HG02938 (cell line): Measurements from ENCODE around the gene RBMS1.

Experiments used
- ATAC-seq: cut with Tn5 transposase; IDR thresholded peaks from one replicate; pipeline ENCODE4 v1.9.1; 2021; ENCODE audit warnings: mild to moderate bottlenecking, moderate library complexity; ENCODE audit not compliant: unreplicated experiment

RBMS1 gene

GRCh38 chr2:160232905-160233475 is 260.6 kb downstream of the RBMS1 start:
- ATAC-seq = no peak

- no peak for ATAC-seq
Observed at GRCh38 chr2:160229591-160229990, 264.0 kb downstream of the RBMS1 start.

GRCh38 chr2:160228141-160228917 is 265.3 kb downstream of the RBMS1 start:
- ATAC-seq = no peak

- ATAC-seq = no peak
Observed at GRCh38 chr2:160227293-160227915, 266.2 kb downstream of the RBMS1 start.

GRCh38 chr2:160226367-160226766 is 267.2 kb downstream of the RBMS1 start:
- no peak for ATAC-seq

- no peak for ATAC-seq
Observed at GRCh38 chr2:160225722-160226121, 267.9 kb downstream of the RBMS1 start.

- ATAC-seq = peak; percentile 20
Observed at GRCh38 chr2:160224507-160224906, 269.1 kb downstream of the RBMS1 start.

- ATAC-seq = peak; percentile 95
Observed at GRCh38 chr2:160224060-160224459, 269.5 kb downstream of the RBMS1 start.

- ATAC-seq = no peak
Observed at GRCh38 chr2:160223560-160223959, 270.0 kb downstream of the RBMS1 start.

GRCh38 chr2:160222546-160223283 is 270.9 kb downstream of the RBMS1 start:
- no peak for ATAC-seq
